Measurements from ENCODE around the gene TEX264. TPM values are rescaled to one million over a fixed set of nuclear protein-coding genes. Genes with fewer than 3 reads are reported as not detected.
A peak's percentile ranks its signal among the peaks of the same experiment; 100 is the strongest.
"Not testable (repeated sequence)": the region's sequence is repeated elsewhere in the genome, so short reads cannot be mapped to it uniquely, and the experiment has no call there.

TEX264 gene, protein sequence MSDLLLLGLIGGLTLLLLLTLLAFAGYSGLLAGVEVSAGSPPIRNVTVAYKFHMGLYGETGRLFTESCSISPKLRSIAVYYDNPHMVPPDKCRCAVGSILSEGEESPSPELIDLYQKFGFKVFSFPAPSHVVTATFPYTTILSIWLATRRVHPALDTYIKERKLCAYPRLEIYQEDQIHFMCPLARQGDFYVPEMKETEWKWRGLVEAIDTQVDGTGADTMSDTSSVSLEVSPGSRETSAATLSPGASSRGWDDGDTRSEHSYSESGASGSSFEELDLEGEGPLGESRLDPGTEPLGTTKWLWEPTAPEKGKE
- 31.6 TPM for polyA plus RNA-seq (2013, experiment 1 of 2; ENCODE audit: insufficient read length)
- polyA plus RNA-seq (2013, experiment 2 of 2; ENCODE audit: insufficient read length) = 27.9 TPM

DNA sequence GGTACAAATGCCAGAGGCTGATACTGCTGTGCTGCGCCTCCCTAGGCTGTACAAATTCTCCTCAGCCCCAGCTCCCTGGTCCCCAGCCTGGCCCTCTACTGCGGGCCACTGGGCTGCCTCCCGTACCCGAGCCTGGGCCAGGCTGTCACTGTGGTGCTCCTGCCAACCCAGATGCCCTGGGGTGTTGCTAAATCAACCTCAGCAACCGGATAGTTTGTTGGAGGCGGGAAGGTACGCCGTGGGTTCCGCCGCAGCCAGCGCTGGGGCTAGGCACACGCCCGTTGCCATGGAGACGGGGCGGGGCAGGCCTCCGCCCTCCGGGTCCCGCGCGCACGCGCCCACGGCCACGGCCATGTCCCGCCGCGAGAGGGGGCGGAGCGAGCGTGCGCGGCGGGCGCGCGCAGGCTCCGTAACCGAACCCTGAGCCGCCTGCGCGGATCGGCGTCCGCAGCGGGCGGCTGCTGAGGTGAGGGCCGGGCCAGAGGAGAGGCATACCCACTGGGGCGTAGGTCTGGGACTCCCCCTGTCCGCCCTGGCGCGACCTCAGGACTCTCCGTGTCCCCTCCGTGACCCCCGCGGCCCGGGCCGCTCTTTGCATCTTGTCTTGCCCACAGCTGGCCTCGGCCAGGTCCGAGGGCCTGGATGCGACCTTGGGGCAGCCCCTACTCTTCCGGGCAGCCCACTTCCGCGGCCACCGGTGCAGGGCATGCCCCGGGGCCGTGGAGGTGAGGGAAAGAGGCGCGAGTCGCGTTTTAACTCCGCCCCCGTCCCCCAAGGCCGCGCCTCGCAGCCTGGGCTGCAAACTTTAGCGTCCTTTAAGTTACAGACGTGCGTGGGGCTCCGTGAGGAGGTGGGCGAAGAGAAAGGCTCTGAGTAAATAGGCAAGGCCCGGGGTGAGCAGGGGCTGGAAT is at the start of gene TEX264:
Gene TEX264 (plus strand): TSS at position 430 of the 911 bp plus-strand sequence. CDS start 3,053 bp downstream, outside the sequence.
- DNase-seq = peak; percentile 77

DNA sequence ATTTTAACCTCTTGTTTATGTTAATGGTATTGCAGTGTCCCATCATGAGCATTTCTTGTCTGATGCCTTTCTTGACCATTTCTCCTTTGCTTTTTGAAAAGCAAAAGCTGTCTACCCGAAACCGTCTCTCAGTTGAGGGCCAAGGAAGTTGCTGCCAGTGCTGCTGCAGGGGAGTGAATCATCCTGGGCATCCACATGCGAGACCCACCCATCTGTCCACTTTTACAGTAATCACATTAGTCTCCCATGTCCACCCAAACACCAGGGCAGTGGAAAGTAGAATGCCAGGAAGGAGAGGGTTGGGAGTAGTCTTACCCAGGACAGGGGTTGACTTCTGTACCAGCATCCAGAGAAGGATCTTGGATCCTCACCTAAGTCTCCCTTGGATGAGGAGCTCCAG is 48.6 kb upstream of the TEX264 start:
- peak; percentile 25 for DNase-seq

DNA sequence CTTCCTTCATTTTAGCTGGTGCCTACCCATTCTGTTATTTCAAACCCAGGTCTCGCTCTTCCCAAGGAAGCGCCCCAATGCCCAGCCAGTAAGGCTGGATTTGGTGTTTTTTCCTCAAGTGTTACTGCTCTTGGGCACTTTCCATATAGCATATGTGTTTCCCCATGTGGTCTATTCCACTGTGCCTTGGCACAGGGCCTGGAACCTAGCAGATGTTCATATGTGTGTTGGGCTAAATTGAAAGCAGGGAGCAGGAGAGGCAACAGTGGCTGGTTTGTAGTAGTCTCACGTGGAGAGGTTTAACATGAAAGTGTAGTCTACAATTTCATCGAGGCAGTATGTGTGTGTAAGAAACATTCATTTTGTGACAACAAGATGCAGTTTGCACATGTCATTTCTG is 48.2 kb upstream of the TEX264 start:
- DNase-seq = peak; percentile 6

DNA sequence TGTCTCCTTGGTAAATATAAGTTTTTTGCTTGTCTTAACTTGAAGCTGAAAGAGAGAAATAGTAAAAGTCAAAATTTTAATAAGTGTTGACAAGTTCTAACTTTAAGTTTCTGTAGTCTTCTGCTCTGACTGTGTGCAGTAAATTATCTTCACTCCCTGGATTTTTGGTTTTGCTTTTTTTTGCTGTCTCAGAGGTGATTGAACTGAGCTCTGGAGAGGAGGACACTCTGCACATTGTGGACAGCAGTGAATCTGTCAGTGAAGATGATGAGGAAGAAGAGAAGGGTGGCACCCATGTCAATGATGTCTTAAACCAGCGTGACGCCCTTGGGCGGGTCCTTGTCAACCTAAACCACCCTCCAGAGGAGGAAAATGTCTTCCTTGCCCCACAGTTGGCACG is 40.5 kb upstream of the TEX264 start:
- DNase-seq = no peak

DNA sequence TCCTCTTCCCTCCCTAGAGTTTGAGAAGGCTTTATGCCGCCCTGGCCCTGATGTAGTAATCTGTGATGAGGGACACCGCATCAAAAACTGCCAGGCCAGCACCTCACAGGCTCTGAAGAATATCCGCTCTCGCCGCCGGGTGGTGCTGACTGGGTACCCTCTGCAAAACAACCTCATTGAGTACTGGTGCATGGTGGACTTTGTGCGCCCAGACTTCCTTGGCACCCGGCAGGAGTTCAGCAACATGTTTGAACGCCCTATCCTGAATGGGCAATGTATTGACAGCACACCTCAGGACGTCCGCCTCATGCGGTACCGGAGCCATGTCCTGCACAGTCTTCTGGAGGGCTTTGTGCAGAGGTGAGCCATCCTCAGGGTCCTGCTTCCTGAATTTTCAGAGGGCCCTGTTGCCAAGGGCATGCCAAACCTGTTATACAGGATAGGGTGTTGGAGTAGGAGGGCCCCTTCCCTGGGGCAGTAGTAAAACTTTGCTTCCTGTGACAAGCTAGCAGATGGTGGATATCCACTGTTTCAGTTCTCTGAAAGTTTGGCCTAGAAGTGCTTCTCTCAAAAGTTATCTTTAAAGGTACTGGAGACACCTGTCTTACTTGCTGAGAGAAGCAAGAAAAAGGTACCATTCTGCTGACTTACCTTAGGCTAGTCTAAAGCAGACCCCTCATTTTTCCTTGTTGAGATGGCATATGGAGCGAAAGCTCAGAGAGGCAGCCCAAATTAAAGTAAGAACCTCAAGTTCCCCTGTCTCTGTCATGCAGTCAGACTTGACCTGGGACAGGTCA is 33.7 kb upstream of the TEX264 start:
- no peak for DNase-seq

DNA sequence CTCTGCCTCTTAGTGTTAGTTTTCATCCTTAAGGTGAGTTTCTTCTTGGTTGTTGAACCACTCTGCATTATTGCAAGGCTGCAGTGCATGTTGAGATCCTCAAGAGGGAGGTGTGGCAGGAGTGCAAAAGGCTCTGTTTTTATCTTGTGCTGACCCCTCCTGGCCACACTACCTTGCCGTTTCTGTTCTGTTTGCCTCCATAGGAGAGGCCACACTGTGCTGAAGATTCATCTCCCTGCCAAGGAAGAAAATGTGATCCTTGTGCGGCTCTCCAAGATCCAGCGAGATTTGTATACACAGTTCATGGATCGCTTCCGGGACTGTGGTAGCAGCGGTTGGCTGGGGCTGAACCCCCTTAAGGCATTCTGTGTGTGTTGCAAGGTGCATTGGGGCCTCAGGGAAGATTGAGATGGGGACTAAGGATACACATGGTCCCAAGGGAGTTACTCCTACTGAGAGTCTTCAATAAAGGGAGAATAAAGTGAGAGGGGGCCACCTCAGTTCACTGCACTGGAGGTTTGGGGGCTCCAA is 33.0 kb upstream of the TEX264 start:
- peak; percentile 53 for DNase-seq

DNA sequence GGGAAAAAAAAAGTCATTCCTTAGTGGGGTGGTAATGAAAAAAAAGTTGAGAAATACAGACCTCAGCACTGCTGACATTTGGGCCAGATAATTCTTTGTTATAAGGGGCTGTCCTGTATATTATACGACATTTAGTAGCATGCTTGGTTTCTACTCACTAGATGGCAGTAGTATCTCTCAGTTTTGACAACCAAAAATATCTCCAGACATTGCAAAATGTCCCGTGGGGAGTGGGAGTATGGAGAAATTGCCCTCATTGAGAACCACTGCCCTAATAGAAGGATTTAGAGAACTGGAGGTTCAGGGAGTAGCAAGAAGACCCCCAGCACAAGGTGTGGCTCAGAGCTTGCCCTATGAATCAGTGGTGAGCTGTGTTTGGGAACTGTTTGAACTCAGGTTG is 28.6 kb upstream of the TEX264 start:
- DNase-seq = no peak

DNA sequence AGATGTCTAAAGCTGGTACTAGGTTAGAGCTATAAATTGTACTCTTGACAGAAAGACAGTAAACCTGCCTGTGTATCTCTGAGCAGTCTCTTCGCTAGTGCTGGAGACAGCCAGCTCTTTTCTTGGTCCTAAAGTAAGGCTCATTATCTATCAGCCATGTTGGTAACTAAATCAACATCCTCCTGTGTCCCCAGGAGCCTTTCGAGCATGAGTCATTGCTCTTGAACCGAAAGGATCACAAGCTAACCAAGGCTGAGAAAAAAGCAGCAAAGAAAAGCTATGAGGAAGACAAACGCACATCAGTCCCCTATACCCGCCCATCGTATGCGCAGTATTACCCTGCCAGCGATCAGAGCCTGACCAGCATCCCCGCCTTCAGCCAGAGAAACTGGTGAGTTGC is 25.0 kb upstream of the TEX264 start:
- DNase-seq = peak; percentile 36

DNA sequence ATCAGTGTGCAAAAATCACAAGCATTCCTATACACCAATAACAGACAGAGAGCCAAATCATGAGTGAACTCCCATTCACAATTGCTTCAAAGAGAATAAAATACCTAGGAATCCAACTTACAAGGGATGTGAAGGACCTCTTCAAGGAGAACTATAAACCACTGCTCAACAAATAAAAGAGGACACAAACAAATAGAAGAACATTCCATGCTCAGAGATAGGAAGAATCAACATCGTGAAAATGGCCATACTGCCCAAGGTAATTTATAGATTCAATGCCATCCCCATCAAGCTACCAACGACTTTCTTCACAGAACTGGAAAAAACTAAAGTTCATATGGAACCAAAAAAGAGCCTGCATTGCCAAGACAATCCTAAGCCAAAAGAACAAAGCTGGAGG is 18.9 kb upstream of the TEX264 start:
- DNase-seq = not testable (repeated sequence)

DNA sequence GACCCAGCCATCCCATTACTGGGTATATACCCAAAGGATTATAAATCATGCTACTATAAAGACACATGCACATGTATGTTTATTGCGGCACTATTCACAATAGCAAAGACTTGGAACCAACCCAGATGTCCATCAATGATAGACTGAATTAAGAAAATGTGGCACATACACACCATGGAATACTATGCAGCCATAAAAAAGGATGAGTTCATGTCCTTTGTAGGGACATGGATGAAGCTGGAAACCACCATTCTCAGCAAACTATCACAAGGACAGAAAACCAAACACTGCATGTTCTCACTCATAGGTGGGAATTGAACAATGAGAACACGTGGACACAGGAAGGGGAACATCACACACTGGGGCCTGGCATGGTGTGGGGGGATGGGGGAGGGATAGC is 17.6 kb upstream of the TEX264 start:
- DNase-seq = not testable (repeated sequence)

DNA sequence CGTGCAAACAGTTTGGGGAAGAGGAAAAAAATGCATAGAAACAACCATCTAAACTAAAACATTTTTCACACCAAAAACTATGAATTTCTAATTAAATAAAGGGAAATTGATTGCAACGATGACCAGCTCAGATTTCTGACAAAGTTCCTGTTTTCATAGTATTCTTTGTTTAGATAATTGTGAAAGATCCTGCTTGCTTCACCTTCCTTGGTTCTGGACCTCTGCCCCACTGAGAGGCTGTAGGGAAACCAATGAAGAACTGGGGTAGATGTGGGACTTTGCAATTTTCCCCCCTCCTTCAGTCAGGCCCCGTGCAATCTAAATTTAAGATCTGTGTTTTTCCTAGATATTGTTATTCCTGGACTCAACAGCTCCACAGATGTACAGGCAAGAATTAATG is 13.8 kb upstream of the TEX264 start:
- DNase-seq = no peak

DNA sequence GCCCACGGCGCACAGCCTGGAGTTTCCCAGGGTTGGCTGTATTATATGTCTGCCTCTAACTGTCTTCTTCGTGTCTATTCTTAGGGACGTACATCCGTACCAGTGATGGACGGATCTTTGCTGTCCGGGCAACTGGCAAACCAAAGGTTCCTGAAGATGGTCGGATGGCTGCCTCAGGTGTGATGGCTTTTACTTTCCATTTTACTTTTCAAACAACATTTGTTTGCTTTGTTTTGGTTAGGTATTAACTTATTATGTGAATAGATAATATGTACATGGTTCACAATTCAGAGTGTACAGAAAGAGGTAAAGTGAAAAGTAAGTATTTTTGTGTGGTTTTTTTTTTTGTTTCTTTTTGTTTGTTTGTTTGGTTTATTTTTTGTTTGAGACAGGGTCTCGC is 11.1 kb upstream of the TEX264 start:
- DNase-seq = no peak

DNA sequence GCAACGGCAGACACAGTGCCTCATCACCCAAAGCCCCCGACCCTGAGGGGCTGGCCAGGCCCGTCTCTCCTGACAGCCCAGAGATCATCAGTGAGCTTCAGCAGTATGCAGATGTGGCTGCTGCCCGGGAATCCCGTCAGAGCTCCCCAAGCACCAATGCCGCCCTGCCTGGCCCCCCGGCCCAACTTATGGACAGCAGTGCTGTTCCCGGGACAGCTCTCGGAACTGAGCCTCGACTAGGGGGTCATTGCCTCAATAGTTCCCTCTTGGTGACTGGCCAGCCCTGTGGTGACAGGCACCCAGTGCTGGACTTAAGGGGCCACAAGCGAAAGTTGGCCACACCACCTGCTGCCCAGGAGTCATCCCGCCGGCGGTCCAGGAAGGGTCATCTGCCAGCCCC is 8.6 kb upstream of the TEX264 start:
- DNase-seq = no peak

DNA sequence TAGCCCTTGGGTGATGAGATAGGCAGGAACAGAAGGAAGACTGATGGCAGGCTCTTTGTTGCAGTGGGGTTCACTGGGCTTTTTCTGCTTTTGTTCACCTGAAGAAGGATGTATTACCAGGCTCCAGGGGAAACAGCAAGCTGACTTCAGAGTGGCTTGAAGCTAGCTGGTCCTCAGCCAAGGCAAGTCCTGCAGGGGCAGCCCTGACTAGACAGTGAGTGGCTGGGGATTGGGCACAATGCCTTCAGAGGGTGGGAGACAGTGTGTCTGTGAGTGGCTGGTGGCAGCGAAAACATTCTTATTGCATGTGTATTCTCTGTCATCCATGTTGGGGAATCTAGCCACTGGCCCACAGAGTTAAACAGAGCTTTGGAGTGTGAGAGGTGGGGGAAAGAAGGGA is 2.3 kb upstream of the TEX264 start:
- DNase-seq = peak; percentile 47

DNA sequence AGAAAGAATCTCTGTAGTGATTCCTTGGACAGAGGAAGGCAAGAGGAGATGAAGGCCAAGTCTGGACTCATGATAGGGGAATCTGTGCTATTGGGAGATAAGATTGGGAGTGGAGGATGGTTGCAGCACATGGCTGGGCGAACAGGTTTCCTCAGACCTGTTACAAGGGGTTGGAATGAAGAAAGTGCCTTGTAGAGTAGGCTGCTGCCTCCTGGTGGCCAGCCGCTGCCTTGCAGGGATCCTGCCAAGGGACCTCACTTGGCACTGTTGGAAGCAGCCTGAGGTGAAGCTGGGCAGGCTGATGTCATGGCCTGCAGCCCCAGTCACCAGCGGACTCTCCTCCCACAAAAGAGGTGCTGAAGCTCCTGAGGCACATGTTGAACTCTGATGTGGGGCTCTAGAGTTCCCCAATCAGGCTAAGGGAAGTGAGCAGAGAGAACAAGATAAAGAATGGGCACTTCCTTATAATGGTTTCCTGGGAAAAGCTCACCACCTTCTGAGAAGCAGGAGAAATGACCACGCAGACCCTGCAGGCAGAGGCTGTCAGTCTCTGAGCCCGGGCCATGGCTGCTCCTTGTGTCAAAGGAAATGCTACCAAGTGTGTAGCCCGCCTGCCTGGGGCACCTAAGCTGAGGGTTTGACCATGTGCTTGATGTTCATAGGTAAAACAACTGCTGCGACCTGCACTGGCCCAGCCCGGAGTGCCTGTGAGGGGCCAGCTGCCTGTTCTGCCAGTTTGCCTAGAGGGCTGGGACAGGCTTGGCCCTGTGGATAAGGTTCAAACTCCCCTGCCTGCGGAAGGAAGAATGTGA is 1.6 kb upstream of the TEX264 start:
- DNase-seq = peak; percentile 69

DNA sequence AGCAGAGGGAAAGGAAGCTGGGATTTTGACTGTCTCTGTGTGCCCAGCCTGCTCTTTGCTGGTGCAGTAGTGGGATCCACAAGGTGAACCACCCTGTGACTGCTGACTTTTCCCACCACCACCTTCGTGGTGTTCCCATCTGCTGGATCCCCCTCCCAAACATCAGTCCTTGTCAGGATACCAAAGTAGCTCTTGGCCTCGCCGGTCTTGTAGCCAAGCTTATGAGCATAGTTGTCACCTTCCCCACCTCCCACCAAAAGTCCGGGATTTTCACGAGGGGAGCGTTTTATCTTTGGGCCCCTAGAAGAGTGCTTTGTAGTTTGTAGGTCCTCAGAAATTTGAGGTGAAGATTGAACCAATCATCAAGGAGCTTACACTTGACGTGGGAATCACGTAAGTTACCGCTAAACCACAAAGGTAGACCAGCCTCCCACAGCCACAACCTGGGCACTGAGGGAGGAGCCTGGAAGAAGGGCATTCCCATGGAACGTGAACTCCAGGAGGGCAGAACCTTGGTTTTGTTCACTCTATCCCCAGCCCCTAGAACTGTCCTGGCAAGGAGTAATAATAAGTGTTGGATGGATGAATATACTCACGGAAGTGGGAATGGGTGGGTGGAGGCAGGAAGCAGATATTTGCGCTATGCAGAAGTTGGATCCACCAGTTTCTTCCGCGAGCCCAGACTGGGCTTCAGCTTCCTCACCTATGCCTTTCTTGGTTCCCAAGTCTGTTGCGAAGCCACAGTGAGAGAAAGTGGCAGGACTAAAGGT is 814 bp upstream of the TEX264 start:
- DNase-seq = no peak

DNA sequence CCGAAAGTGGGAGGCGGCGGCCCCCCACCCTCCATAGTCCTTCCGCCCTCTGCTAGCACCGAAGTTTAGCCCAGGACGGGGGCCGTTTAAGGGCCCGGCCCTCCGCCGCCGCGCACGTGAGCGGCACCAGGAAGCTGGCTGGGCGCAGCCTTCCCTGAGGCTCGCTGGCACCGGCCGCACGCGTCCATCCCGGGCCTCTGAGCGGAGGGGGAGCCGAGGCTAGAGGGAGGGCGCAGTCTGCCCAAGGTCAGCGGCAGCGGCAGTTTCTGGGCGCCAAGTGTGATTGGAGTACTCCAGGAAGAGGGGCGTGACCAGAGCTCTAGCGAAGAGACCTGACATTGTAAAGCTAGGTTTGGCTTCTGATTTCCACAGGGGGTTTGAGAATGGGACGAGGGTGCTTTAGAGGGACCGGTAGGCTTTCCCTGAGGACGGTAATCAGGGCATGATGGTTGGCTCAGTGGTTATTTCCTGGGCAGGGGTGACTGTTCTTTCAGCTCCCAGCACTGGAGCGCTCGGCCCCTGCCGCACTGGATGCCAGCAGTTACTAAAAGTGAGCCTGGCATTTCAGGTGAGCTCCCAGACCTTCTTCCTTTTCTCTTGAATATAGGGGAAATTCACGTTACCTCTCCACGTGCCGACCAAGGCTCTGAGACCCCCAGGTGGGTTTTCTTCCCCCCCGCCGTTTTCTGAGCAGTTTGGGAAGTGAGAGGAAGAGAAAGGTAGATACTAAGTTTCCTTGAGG is 853 bp downstream of the TEX264 start:
- peak; percentile 69 for DNase-seq

DNA sequence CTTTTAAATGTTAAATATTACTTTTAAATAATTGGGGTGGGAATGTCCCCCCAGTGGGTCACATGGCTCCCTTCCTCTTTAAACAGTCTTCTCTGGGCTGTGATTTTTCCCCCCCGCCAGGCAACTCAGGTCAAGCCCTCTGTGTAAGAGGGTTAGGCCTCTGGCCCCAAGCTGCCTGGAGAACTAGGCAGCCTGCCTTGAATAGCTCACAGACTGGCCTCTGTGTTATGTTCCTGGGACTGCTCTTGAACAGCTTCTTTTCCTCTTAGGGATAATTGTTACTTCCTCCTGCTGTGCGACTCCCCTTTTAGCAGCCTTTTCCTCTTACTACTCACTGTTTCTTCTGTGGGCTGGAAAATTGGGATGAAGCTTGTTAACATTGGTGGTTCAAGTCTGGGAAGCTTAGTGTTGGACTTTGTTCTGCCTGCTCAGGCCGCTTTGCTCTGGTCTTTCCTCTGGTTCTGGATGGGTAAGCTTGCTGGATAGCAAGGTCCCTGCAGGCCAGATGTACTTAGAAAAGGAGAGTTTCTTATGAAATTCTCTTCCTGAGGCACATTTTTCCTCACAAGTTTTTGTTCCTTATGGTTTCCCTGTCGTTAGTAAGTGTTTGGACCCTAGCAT is 2.2 kb downstream of the TEX264 start:
- no peak for DNase-seq

DNA sequence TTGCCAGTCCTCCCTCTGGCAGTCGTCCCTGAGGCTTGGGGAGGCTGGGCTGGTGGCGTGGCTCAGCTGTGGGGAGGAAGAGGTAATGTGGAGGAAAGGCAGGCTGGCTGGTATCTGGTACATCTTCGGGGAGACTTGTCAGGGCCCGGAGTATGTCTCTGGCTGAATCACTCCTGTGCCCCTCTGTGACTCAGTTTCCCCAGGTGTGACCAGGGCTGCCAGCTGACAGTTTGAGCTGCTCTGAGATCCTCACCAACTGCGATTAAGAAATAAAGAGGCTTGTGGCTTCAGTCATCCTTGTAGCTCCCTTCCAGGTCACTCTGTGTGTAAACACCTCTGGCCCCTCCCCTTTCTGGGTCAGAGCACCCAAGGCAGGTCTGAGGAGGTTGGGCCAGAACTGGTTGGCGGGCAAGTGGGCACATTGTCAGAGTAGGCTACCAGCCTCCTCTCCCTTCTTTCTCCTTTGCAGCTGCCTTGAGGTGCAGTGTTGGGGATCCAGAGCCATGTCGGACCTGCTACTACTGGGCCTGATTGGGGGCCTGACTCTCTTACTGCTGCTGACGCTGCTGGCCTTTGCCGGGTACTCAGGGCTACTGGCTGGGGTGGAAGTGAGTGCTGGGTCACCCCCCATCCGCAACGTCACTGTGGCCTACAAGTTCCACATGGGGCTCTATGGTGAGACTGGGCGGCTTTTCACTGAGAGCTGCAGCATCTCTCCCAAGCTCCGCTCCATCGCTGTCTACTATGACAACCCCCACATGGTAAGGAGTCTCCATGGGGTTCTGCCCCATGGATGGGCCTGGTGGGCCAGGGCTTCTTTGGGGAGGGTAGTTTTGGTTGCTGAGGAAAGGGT is 3.0 kb downstream of the TEX264 start:
- no peak for DNase-seq
